ENCODE data around the gene PTK6. TPM values are rescaled to one million over a fixed set of nuclear protein-coding genes. Genes with fewer than 3 reads are reported as not detected.

Gene PTK6
- total RNA-seq, 1 donor from 2014 or later, result 0.13 TPM

- no peak for DNase-seq (ENCODE audit: low read depth, low spot score)
These were observed 29.0 kb downstream of the PTK6 start for GRCh38 chr20:63508072-63508768.

- no peak for DNase-seq (ENCODE audit: low read depth, low spot score)
These were observed 30.0 kb downstream of the PTK6 start for GRCh38 chr20:63507083-63507743.

GRCh38 chr20:63505723-63506122 is 31.5 kb downstream of the PTK6 start:
- no peak for DNase-seq (ENCODE audit: low read depth, low spot score)

- DNase-seq (ENCODE audit: low read depth, low spot score), result no peak
These were observed 31.9 kb downstream of the PTK6 start for GRCh38 chr20:63505281-63505680.

GRCh38 chr20:63504642-63505041 is 32.5 kb downstream of the PTK6 start:
- no peak for DNase-seq (ENCODE audit: low read depth, low spot score)

- no peak for DNase-seq (ENCODE audit: low read depth, low spot score)
These were observed 33.7 kb downstream of the PTK6 start for GRCh38 chr20:63503524-63503923.

GRCh38 chr20:63502671-63503172 is 34.5 kb downstream of the PTK6 start:
- no peak for DNase-seq (ENCODE audit: low read depth, low spot score)

- no peak for DNase-seq (ENCODE audit: low read depth, low spot score)
These were observed 35.1 kb downstream of the PTK6 start for GRCh38 chr20:63501818-63502670.

GRCh38 chr20:63500902-63501817 is 36.0 kb downstream of the PTK6 start:
- DNase-seq (ENCODE audit: low read depth, low spot score), result no peak

GRCh38 chr20:63500151-63500901 is 36.9 kb downstream of the PTK6 start:
- DNase-seq (ENCODE audit: low read depth, low spot score), result no peak

- no peak for DNase-seq (ENCODE audit: low read depth, low spot score)
These were observed 37.7 kb downstream of the PTK6 start for GRCh38 chr20:63499338-63499969.

- DNase-seq (ENCODE audit: low read depth, low spot score), result no peak
These were observed 38.2 kb downstream of the PTK6 start, which contains the start of gene EEF1A2 for GRCh38 chr20:63498960-63499337. TSS of gene EEF1A2 (minus strand) at chr20:63499083. CDS start at chr20:63497763, 1,320 bp downstream.

- no peak for DNase-seq (ENCODE audit: low read depth, low spot score)
These were observed 38.9 kb downstream of the PTK6 start for GRCh38 chr20:63497946-63498935.

- DNase-seq (ENCODE audit: low read depth, low spot score), result no peak
These were observed 39.8 kb downstream of the PTK6 start for GRCh38 chr20:63497138-63497945.

GRCh38 chr20:63496596-63497120 is 40.5 kb downstream of the PTK6 start:
- DNase-seq (ENCODE audit: low read depth, low spot score), result no peak

- no peak for DNase-seq (ENCODE audit: low read depth, low spot score)
These were observed 41.2 kb downstream of the PTK6 start for GRCh38 chr20:63495741-63496595.
